ENCODE data around the gene OVCA2.

Gene OVCA2

DNA sequence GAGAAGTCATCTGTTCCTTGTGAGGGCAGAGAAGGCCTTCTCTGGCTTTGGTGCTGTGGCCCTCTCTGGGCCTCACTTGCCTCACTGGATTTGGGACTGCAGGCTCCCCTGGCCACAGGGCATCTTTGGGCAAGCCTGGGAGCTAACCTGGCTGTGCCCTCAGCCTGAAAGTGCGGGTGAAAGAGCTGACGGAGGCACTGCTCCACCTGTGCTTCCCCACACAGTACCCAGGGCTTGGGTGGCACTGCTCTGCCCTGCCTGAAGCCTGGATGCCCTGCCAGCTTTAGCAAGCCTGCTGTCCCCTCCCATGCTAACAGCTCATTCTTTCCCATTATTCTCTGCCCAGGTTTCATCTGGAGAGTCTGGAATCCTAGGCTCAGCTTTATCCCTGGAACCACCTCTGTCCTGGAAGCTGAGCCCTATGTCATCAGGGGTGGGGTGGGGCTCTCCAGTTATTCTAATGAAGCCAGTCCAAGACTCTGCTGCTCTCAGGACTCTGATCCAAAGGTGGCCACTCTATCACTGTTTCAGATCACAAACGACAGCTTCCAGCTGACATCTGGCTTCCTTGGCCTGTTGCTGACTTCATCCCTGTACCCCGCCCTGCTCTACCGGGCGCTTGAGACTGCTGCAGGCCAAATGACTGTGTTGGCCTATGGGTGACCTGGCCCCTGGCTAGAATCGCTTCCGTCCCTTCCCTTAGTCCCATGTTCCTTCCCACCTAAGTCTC is 42.4 kb downstream of the OVCA2 start:
- in situ Hi-C loops (cut with HindIII; ENCODE audit: low sequenced_read_pairs): no loop called here

DNA sequence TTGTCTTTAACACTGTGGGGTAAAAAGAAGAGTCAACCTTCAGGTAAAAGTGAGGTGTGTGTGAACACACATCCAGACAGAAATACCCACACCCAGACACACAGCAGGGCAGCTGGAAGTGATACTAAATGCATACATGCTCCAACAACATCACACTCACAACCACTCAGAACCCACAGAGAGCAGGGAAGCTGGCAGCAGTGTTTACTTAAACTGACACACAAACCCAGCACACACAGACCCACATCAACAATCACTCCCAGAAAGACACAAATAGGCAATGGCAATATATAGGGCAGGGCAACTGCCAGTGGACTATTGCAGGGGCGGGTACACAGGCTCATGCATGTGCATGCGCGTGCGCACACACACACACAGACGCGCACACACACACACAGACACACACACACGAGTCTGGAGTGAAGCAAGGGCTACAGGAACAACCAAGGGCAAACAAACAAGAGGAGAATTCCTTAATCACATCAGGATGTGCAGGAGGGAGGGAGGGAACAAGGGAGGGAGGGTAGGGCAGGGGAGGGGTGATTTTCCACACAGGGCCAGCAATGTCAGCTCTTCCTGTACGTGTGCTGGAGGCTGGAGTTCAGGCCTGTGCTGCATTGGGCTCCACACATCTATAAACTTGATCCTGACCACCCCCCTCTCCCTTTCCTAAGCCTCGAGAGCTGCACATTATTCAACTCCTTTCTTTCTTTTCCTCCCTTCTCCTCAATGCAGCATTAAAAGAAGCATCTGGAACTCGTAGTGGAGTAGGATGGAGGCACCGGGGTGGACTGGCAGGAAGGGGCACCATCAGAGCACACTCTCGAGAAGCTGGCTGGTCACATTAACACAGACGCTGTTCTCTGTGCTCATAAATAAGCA is 43.2 kb downstream of the OVCA2 start:
- in situ Hi-C loops (cut with HindIII; ENCODE audit: low sequenced_read_pairs): no loop called here

DNA sequence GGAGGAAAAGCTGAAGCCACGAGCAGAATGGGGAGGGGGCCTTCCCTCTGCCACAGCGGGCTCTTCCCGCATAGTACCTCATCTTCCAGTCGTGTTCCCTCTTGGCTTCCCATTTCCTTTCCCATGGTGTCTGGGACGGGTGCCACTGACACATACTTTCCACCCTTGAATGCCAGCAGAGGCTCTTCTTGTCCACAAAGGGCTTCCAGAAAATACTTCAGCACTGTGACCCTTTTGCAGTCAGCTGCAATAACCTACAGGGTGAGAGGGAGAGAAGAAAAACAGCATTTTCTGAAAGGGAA is 43.8 kb downstream of the OVCA2 start:
- in situ Hi-C loops (cut with HindIII; ENCODE audit: low sequenced_read_pairs): no loop called here

DNA sequence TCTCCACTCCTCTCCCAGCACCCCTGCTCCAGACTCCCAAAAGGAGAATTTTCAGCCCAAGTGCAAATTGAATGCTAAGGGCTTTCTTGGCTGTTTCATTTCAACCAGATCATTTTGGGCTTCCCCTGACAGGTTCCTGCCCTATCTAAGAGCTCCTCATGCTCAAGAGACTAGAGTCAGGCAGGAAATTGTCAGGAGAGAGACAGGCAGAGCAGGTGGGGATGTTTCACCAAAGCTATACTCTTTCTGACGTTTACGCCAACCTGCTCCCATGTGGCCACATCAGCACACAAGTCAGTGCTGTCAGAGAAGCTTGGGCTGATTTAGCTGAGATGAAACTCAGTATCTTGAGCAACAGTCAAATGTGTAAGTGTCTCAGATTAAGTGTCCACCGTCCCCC is 44.5 kb downstream of the OVCA2 start:
- in situ Hi-C loops (cut with HindIII; ENCODE audit: low sequenced_read_pairs): no loop called here

DNA sequence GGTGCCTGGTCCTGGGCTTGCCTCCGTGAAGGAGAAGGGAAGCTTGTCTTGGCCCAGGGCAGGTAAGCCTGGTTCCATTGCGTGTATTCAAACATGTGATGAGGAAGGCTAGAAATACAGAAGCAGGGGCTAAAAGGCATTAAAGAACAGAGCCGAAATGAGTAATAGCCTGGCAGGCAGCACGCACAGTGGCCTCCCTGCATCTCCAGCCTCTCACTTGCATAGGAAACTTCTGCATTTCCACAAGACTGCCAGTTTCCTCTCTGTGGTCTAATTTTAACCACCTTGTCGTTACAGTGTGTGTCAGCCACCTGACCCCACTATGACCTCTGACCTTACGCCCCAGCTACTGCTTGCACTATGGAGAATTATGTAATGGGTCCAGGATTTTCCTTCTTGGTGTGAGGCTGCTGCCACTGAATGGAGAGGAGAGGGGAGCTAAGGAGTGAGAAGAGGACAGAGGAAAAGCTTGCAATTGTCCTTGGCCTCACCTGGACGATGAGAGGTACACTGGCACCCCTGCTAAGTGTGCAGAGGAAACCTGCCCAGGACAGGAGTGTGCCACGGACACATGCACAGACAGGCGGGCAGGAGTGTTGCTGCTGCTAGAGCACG is 45.9 kb downstream of the OVCA2 start:
- in situ Hi-C loops (cut with HindIII; ENCODE audit: low sequenced_read_pairs): no loop called here

DNA sequence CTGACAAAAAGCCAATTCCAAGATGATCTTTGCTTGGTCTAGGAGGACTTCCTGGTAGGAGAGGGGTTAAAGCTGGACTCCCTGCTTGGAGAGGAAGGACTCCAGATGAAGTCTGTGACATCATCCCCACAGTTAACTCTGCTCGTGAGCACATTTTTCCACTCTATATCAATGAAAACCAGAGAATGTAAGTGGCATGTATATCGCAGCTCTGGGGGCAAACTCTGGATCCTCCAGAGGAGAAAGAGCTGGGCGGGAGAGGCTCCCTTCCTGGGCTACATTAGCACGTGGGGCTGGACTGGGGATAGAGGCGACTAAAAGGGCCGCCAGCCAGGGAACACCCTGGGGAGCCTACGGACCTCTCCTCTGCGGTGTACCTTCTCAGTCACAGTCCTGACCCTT is 47.2 kb downstream of the OVCA2 start:
- in situ Hi-C loops (cut with HindIII; ENCODE audit: low sequenced_read_pairs): no loop called here

DNA sequence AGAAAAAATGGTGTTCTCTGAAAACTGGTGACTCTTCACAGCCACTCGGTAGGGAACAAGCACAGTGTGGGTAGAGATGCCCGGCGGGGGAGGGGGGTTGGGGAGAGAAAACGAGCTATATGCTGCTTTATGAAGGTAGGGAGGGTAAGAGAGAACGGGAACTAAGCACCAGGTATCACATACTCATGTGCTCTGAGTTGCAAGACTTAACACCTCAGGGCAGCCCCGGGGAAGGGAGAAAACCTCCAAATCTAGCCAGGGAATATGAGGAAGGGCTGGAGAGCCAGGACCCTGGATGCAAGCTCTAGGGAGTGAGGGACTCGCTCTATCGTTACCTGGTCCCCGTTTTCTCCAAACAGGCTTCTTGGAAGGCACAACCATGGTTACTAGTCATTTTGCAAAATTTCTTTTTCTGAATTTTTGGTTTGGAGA is 48.4 kb downstream of the OVCA2 start:
- in situ Hi-C loops (cut with HindIII; ENCODE audit: low sequenced_read_pairs): no loop called here

DNA sequence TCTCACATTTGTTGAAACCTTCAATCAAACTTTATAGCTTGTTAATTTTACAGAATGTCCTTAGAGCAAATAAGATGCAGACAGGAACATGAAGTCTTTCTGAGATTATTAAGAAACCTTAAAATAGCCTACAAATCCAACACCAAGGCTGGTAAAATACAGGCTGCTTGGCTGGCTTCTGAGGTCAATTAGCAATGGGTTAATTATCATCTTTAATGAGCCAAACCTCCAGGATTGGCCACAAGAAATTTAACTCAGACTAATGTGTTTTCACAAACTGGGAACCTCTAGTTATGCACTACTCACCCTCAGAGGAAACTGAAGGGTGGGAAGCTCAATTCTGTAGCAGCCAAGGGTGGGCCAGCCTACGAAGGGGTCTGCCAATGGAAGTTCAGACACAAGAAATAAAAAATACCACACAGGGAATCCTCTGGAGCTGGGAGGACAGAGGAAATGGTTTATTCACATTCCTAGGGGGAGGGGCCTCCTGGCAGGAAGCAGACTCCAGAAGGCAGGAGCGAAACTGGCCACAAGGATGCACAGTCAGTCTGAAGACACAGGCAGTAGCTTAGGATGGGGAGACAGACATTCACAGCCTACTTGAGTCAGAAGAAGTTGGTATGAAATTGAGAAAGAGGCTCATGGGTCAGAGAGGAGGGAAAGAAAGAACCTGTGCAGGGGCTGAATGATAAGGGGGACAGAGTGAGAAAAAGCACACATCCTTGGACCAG is 49.1 kb downstream of the OVCA2 start:
- in situ Hi-C loops (cut with HindIII; ENCODE audit: low sequenced_read_pairs): no loop called here

DNA sequence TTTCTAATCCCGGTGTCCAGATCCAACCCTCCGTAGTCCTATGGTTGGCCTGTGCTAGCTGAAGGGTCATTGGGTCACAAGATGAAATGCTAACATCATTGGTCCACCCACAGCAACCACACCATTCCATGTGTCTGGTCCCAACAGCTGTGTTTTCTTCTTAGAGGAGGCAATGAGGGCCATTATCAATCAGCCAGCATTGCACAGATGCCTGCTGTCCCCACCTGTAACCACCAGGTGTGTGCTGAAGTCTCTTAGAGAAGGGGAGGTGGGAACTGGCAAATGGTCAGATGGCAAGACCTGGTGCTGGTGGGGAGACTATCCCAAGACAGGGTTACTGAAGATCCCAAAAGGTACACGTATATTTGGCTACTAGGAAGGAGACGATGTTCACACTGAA is 50.4 kb downstream of the OVCA2 start:
- in situ Hi-C loops (cut with HindIII; ENCODE audit: low sequenced_read_pairs): no loop called here
